ENCODE results near the gene THOC2.

- no peak for TF ChIP-seq KLF9 (tag by site-specific recombination; IDR thresholded peaks at IDR 0.05; ENCODE audit: low read depth)
- TF ChIP-seq, protein P1, sequence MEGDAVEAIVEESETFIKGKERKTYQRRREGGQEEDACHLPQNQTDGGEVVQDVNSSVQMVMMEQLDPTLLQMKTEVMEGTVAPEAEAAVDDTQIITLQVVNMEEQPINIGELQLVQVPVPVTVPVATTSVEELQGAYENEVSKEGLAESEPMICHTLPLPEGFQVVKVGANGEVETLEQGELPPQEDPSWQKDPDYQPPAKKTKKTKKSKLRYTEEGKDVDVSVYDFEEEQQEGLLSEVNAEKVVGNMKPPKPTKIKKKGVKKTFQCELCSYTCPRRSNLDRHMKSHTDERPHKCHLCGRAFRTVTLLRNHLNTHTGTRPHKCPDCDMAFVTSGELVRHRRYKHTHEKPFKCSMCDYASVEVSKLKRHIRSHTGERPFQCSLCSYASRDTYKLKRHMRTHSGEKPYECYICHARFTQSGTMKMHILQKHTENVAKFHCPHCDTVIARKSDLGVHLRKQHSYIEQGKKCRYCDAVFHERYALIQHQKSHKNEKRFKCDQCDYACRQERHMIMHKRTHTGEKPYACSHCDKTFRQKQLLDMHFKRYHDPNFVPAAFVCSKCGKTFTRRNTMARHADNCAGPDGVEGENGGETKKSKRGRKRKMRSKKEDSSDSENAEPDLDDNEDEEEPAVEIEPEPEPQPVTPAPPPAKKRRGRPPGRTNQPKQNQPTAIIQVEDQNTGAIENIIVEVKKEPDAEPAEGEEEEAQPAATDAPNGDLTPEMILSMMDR (tag by site-specific recombination; IDR thresholded peaks at IDR 0.05), result no peak
- no peak for TF ChIP-seq SETDB1 (IDR thresholded peaks at IDR 0.05; ENCODE audit: insufficient read length, low read length)
- TF ChIP-seq ZNF184 (tag by site-specific recombination; IDR thresholded peaks at IDR 0.05), result no peak
- no peak for TF ChIP-seq ZNF112 (tag by site-specific recombination; IDR thresholded peaks at IDR 0.05)
- TF ChIP-seq, protein P2, sequence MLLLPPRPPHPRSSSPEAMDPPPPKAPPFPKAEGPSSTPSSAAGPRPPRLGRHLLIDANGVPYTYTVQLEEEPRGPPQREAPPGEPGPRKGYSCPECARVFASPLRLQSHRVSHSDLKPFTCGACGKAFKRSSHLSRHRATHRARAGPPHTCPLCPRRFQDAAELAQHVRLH (tag by site-specific recombination; IDR thresholded peaks at IDR 0.05), result no peak
- no peak for TF ChIP-seq ZNF311 (tag by site-specific recombination; IDR thresholded peaks at IDR 0.05; ENCODE audit: borderline replicate concordance)
- TF ChIP-seq ZNF157 (tag by site-specific recombination; IDR thresholded peaks at IDR 0.05), result no peak
- TF ChIP-seq ZNF600 (tag by site-specific recombination; IDR thresholded peaks at IDR 0.05), result no peak
- TF ChIP-seq ZNF23 (tag by site-specific recombination; IDR thresholded peaks at IDR 0.05; ENCODE audit: borderline replicate concordance), result no peak
Measured at GRCh38 chrX:123617007-123617406, 115.8 kb downstream of the THOC2 start.

Measured in HEK293 (cell line).